Heart left ventricle (tissue), 13 donors: ENCODE measurements around the gene THAP4.

Source experiments
- POLR2A ChIP-seq, 2 donors: fragments of 450-650 bp; IDR thresholded peaks; one replicate each; pipeline ENCODE4 v1.6.1; 2017; ENCODE audit warnings: antibody characterized with exemption in 2 of 2, mild to moderate bottlenecking in 2 of 2, moderate library complexity in 2 of 2
- TF ChIP-seq, protein P1 (sequence below), 12 donors: fragments of 200-600 bp; sonication (generic) in 4 of 12; IDR thresholded peaks; one replicate each; pipeline versions ENCODE4 v1.5.0 to v1.8.0; 2018 to 2022; ENCODE audit warnings: antibody characterized with exemption in 12 of 12, mild to moderate bottlenecking in 5 of 12
- donor health status: ischemic (EF 13 %, LVEDD 7.1; RV severe dilation, severe dysfunction).
- donor health status: DM: no; HTN: yes; CAD: no.
- donor health status: DM: no; HTN: no; CAD: no.
- donor health status: ischemic (EF 25% LVEDD 6.9; RV normal size, moderate dysfunction).
- donor health status: ischemic (EF 25% LVEDD 5.7; RV mildly dilated, moderate dysfunction).
- donor health status: ischemic (EF 35%, LVEDD 5.7; RV mildly dilated, moderate dysfunction).
- donor health status: nonischemic (EF 11% LVEDD 7.7; RV severe dilation, severe dysfunction).
- donor health status: DM: yes; HTN: yes; CAD: no.
- donor health status: PGD.
- donor health status: ischemic (EF 29% LVEDD 5.4; RV normal size, mild dysfunction).
- donor health status: nonischemic (EF 23%, LVEDD 6.1; RV moderate dilation, normal function).

- TF ChIP-seq, protein P1, sequence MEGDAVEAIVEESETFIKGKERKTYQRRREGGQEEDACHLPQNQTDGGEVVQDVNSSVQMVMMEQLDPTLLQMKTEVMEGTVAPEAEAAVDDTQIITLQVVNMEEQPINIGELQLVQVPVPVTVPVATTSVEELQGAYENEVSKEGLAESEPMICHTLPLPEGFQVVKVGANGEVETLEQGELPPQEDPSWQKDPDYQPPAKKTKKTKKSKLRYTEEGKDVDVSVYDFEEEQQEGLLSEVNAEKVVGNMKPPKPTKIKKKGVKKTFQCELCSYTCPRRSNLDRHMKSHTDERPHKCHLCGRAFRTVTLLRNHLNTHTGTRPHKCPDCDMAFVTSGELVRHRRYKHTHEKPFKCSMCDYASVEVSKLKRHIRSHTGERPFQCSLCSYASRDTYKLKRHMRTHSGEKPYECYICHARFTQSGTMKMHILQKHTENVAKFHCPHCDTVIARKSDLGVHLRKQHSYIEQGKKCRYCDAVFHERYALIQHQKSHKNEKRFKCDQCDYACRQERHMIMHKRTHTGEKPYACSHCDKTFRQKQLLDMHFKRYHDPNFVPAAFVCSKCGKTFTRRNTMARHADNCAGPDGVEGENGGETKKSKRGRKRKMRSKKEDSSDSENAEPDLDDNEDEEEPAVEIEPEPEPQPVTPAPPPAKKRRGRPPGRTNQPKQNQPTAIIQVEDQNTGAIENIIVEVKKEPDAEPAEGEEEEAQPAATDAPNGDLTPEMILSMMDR (IDR thresholded peaks at IDR 0.05), result no peak
- no peak for TF ChIP-seq POLR2A (IDR thresholded peaks at IDR 0.05)
These were observed 3.3 kb upstream of the THAP4 start for GRCh38 chr2:241640165-241640795.
